Left cardiac atrium (tissue), 4 donors: ENCODE data around the gene CFAP90. TPM values are rescaled to one million over a fixed set of nuclear protein-coding genes. Genes with fewer than 3 reads are reported as not detected.

Experiments
- ATAC-seq, 2 donors: fragments of 200-7000 bp; cut with Tn5 transposase; one replicate each; pipeline ENCODE4 v1.9.1; 2020; ENCODE audit warnings: mild to moderate bottlenecking in 2 of 2, moderate library complexity in 2 of 2
- DNase-seq: peaks from one replicate; pipeline ENCODE4 v3.0.0-alpha.2; 2020
- intact Hi-C, 2 donors: fragments of 100-400 bp; cut with DNase I; formaldehyde crosslinking; loops; one replicate each; pipeline versions ENCODE4 v1.14.1 to v1.15.1; 2022 to 2023
- long read RNA-seq: library from polyadenylated mRNA; unstranded; transcript quantifications from one replicate; pipeline ENCODE4 v2.0.0, GENCODE V29; 2021
- total RNA-seq, 2 donors: library from RNA; stranded (reverse); fragmentation: NEBNext Ultra II Directional; extraction: Animal tissue kit (Norgen Biotek cat#: 25700); gene quantifications; one replicate each; pipeline ENCODE4 v1.2.1, GENCODE V29; 2021
- donor health status: DM: no; HTN: yes; CAD: no.
- donor health status: DM: no; HTN: yes; CAD: no; lungs with severe emphysema.
- donor health status: DM: yes; HTN: yes; CAD: no.
- donor health status: Dilated cardiomyopathy.

The CFAP90 gene, protein sequence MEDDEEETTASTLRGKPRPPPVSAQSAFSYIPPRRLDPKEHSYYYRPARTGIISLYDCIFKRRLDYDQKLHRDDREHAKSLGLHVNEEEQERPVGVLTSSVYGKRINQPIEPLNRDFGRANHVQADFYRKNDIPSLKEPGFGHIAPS
- under 1 TPM; 0.15 to 0.16 TPM for total RNA-seq
- long read RNA-seq: 0 reads

DNA sequence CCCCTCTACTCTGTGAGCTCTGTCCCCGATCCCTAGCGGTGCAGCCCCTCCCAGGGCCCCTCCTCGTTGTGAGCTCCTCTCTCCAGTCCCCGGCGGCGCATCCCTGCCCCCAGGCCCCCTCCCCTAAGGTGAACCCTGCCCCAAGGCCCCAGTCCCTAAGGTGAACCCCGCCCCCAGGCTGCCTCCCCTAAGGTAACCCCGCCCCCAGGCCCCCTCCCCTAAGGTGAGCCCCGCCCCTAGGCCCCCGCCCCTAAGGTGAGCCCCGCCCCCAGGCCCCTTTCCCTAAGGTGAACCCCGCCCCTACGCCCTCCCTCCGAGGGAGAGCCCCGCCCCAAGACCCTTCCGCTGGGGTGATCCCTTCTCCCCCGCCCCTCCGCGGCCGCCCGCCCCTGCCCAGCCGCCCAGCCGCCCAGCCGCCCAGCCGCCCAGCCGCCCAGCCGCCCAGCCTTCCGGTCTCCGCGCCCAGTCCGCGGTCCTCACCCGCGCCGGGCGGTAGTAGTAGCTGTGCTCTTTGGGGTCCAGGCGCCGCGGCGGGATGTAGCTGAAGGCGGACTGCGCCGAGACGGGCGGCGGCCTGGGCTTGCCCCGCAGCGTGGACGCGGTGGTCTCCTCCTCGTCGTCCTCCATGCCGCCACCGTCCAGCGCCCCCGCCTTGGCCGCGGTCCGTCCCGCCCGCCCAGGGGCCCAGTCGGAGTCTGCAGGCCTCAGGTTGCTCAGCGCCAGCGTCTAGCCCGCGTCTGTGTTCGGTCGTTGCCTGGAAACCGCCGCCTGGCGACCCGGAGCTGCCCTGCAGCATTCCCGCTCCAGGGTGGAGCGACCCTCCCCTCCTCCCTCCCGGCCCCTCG, at the start of gene CFAP90:
CFAP90 (minus strand) TSS at position 739 of the 845 bp plus-strand sequence; CDS start at position 627, 112 bp downstream.
- ATAC-seq: peak; percentile 74 to 85
- intact Hi-C loops: loop anchor here in 1 of 2 donors (10.0 kb wide), 1 partner anchor 1086 kb away; no protein-coding TSS in a partner anchor
- peak; percentile 62 for DNase-seq

DNA sequence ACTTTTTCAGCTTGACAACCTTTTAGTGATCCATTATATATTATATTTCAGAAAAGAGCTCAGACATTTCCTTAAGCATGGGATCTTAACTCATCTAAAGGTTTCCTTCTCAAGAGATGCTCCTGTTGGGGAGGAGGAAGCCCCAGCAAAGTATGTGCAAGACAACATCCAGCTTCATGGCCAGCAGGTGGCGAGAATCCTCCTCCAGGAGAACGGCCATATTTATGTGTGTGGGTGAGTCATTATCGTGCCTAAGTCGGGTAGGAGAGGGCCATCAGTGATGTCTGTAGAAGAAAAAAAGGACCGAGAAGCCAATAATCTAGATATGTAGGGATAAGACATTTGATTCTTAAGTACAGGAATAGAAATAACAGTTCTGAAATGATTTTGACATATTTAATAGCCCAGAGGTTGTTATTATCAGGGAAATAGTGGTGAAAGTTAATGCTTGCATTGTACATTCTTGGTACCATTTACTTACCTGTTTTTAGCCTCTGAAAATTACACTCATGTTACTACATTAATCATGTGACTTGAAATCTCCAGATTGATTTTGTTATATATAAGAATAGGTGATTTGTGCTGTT, 46.2 kb upstream of the CFAP90 start:
- intact Hi-C loops: no loop called here
- DNase-seq: no peak
- no peak for ATAC-seq

DNA sequence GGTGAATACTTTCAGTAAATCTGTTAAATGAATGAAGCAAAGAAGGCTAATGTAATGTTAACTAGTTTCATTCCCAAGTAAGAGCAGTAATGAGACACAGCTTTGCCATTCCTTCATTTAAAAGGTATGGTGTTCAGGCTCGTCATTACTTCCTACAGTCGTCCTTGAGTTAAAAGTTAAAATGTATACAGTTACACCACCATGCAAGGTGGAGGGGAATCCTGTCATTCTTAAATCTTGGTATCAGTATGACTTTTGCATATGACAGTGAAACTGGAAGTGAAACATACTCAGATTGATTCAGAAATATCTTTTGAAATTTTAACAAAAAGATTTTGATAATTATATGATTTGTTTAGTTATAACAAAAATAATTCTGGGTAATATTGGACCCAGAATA, 43.9 kb upstream of the CFAP90 start:
- intact Hi-C loops: no loop called here
- no peak for DNase-seq
- ATAC-seq: no peak

DNA sequence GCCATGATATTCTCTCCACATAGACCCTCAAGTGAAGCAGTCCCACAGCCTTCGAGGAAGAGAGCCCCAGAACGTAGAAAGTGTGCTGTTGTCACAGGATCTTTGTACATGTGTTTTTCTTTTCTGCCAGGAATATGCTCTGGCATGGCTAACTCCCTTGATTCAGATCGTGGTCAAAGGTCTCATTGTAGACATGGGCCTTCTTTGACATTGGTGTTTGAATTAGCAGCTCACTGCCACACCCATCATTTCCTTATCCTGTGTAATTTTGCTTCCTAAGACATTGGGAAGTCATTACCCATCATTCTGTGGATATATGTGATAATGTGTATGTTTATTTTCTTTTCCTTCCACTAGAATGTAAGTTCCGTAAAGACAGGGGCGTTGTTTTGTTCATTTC, 43.5 kb upstream of the CFAP90 start:
- no peak for ATAC-seq
- no peak for DNase-seq
- intact Hi-C loops: no loop called here

GRCh38 chr5:7888901-7889300, 38.0 kb upstream of the CFAP90 start:
- no peak for DNase-seq
- no peak for ATAC-seq
- intact Hi-C loops: no loop called here

DNA sequence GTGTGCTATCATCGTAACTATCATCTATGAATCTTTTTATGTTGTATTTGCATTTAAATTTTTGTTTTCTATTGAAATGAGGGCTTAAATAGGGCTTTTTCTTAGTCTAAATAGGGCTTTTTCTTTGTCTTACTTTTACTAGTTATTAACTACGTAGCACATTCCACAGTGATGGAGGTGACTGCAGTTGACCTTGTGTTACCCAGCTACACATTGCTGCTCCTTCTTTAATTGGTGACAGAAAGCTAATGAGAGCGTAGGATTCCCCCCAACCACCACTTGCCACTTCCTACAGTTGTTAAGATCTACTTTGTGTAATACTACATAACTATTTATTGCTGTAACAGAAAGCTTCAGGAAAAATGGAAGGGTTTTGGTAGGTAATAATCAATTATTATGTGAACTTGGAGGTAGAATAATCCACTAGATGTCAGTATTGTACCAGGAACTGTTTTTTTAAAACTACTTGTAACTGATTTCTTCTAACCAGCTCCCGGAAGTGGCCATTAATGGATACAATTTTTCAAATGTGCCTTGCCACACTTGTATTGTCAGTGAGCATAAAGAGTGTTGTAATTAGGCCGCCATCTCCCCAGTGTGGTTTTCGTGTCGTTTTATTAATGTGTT, 36.0 kb upstream of the CFAP90 start:
- DNase-seq (no peak), ATAC-seq (peak in 1 of 2 donors; percentile 23)
- intact Hi-C loops: no loop called here

DNA sequence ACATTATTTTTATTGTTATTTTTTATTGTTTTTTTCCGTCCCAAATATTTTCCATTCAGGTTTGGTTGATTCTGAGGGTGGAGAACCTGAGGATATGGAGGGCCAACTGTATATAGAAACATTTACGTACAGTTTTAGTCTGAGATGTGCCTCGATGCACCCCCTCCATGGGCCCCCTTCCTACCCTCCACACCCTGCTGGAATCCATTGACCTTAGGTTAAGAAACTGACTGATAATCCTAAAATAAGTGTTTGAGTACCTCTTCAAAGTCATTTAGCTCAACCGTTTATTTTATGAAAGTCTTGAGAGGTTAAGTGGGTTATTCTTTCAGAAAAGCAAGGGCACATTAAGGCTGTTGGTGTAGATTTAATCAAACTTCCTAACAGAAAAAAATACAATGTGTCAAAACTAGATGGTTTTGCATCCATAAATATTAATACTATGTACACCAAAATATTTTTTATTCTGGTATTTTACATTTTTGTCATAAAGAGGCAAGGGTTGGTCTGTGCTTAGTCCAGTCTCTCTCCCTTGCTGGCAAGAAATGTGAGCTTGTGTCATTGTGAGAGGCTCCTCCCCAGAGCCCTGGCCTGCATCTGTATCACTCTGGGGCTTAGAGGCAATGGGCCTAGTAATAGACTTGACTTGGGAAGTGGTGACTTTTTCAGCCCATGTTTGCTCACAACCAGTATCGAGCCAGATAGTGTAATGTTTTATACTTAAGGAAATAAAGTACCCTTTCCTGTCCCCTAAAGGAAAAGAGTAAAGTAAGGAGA, 33.7 kb upstream of the CFAP90 start:
- ATAC-seq (peak; percentile 42 to 87), DNase-seq (no peak)
- intact Hi-C loops: no loop called here

GRCh38 chr5:7882926-7883325, 32.0 kb upstream of the CFAP90 start:
- intact Hi-C loops: no loop called here
- DNase-seq (no peak), ATAC-seq (no peak)

DNA sequence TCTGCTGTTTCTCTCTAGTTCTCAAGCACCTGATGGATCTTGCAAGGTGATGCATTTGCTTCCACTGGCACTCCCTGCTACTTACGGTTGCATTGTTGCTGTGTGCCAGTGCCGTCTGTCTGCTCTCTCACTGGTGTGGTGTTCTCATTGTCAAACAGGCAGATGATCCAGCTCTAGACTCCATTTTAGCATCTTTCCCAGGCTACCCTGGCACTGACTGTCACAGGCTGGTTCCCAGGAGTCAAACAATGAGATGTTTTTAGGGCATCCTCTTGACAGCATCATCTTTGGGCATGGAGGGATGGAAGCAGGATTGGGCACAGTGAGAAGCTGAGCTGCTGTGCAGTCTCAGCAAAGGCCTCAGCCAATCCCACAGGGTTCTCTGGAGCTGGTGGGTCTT, 30.9 kb upstream of the CFAP90 start:
- DNase-seq: no peak
- intact Hi-C loops: no loop called here
- no peak for ATAC-seq

- intact Hi-C loops: no loop called here
- DNase-seq (no peak), ATAC-seq (no peak)
Observed at GRCh38 chr5:7881091-7881490, 30.2 kb upstream of the CFAP90 start.

- DNase-seq (no peak), ATAC-seq (peak; percentile 27 to 89)
- intact Hi-C loops: no loop called here
Observed at GRCh38 chr5:7878381-7878873, 27.5 kb upstream of the CFAP90 start.

DNA sequence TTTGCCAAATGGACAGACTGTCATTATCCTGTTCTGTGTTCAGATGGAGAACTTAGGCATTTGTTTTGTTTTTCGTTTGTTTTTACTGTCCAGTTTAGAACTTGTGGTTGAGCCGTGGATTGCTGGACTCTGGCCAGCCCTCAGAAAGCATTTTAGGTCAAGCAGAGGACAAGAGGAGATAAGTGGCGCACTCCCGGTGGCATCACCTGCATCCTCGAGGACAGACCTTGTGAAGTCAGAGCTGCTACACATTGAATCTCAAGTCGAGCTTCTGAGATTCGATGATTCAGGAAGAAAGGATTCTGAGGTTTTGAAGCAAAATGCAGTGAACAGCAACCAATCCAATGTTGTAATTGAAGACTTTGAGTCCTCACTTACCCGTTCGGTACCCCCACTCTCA, 26.9 kb upstream of the CFAP90 start:
- intact Hi-C loops: no loop called here
- no peak for ATAC-seq
- no peak for DNase-seq

DNA sequence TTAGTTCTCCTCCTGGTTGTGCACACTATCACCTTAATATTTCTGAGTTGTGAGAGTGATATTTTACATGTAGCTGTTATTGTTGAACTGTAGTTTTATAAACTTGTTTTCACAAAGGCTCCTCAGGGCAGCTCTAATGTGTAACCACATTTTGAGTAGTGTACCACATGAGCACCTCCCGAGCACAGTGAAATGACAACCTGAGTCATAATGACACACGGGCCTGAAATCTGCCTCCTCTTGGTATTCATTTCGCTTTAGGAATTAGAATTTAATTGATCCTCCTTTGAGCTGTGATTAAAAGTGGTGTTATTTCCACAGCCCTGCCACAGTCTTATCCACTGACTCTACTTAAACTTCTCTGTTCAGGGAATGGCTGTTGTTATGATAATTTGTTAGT, 25.9 kb upstream of the CFAP90 start:
- DNase-seq (no peak), ATAC-seq (no peak)
- intact Hi-C loops: no loop called here

DNA sequence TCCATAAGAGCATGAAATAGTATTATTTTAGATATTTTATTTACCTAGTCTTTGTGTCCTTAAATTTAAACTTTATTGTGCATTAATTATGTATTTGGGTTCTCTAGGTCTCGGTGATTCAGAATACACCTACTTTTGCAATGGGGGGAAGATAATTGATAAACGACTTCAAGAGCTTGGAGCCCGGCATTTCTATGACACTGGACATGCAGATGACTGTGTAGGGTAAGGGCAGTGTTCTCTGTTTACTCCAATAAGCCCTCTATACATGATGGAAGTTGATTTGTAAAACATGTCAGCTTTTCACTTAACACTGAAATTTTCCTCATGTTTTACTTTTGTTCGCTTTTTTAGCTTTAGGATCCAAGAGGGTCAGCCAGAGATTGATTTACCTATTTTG, 24.2 kb upstream of the CFAP90 start:
- intact Hi-C loops: no loop called here
- ATAC-seq (no peak), DNase-seq (no peak)

DNA sequence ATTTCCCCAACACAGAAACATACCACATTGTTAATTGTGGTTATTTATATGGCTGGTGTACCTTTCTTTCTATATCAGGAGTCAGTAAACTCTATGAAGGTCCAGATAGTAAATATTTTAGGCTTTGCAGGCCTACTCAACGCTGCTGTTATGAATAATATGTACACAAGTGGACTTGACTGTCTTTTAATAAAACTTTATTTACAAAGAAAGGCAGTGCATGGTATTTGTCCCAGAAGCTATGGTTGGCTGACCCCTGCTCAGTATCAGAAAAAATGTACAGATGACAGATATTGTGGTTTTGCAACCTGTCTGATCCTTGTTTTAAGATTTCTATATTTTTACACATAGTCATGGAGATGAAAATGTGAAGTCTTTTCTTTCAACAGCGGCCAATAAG, 23.7 kb upstream of the CFAP90 start:
- no peak for DNase-seq
- intact Hi-C loops: no loop called here
- no peak for ATAC-seq

DNA sequence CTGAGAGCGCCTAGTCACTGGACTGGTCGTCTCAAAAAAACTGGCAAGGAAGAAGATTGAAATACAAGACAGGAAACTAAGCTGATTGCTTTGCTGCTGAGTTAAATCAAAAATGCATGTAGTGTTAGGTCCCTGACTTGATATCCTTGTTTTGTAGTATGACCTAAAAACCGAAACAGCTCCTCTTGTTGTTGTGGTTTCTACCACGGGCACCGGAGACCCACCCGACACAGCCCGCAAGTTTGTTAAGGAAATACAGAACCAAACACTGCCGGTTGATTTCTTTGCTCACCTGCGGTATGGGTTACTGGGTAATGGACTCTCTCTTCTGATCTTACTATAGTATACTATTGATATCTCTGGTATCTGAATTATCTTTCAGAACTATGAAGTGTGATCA, 22.3 kb upstream of the CFAP90 start:
- intact Hi-C loops: no loop called here
- DNase-seq: no peak
- ATAC-seq: no peak

- ATAC-seq: no peak
- DNase-seq: no peak
- intact Hi-C loops: no loop called here
Observed at GRCh38 chr5:7872517-7873130, 21.7 kb upstream of the CFAP90 start.

DNA sequence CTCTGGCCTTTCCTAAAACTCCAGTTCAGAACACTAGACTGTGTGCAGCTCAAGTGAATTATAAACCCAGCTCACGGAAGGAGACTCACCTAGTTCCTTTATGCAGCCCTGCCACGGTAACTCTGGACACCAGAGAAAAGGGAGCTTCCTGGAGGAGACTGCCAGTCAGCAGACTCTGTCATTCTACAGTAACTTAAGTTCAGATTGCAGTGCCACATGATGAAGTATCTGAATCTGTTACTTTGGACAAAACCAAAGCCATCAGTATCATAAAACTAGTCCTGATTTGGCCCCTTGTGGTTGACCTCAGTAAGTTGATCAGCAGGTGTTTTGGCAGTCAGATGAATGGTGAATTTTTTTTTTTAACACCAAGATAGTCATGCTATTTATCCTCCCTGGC, 20.7 kb upstream of the CFAP90 start:
- no peak for ATAC-seq
- intact Hi-C loops: no loop called here
- DNase-seq: no peak
